ENCODE data around the gene MYO9A.

DNA sequence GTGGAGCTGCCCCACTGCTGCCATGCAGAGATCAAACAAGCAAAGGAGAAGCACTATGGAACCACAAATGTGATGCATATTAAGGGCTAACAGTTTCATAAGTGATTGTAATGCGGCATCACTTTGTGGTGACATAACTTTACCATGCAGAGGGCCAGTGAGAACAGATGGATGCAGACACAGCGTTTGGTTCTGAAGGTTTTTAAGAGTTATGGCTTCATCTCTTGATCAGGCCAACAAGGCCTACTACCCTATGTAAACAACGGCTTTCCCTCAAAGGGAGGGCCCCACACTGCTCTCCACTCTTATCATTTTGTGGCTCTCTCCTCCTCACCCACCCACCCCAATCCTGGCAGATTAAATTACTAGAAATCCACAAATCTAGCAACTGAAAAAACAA is 294.1 kb downstream of the MYO9A start:
- no peak for TF ChIP-seq ZNF785 (tag by site-specific recombination; IDR thresholded peaks at IDR 0.05)
- TF ChIP-seq RBAK (tag by site-specific recombination; IDR thresholded peaks at IDR 0.05), result no peak
- TF ChIP-seq ZNF747 (tag by site-specific recombination; IDR thresholded peaks at IDR 0.05), result no peak
